Measurements from ENCODE around the gene OR9A2. TPM values are rescaled to one million over a fixed set of nuclear protein-coding genes. Genes with fewer than 3 reads are reported as not detected.

Gene OR9A2, protein sequence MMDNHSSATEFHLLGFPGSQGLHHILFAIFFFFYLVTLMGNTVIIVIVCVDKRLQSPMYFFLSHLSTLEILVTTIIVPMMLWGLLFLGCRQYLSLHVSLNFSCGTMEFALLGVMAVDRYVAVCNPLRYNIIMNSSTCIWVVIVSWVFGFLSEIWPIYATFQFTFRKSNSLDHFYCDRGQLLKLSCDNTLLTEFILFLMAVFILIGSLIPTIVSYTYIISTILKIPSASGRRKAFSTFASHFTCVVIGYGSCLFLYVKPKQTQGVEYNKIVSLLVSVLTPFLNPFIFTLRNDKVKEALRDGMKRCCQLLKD
- total RNA-seq (not detected), polyA plus RNA-seq (not detected)

DNA sequence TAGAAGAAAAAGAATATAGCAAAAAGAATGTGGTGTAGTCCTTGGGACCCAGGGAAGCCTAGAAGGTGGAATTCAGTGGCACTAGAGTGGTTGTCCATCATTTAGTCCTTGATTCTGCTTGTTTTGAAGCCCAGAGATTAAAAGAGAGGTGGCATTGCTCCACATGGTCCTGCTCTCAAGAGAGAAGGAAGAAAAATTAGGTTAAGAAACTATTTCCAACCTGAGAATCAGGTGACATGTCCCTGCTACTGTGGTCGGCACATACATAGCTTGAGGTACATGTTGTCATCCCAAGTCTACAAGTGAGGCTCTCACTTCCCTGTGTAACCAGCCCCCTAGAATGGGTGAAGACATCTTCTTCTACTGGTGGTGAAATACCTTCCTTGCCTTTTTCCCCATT lies at the start of gene OR9A2:
OR9A2 (minus strand) TSS at position 101 of the 400 bp plus-strand sequence; CDS start at position 101, 0 bp downstream.
- H3K4me1 ChIP-seq (ENCODE audit: insufficient read depth, low read length) = no peaks in the 10 kb centered on the region
- no peaks in the 10 kb centered on the region for H3K9me3 ChIP-seq (ENCODE audit: control insufficient read depth in 1 of 2, low read length in 2 of 2)
- POLR2A ChIA-PET (ENCODE audit: partially characterized antibody) = no interaction called here

DNA sequence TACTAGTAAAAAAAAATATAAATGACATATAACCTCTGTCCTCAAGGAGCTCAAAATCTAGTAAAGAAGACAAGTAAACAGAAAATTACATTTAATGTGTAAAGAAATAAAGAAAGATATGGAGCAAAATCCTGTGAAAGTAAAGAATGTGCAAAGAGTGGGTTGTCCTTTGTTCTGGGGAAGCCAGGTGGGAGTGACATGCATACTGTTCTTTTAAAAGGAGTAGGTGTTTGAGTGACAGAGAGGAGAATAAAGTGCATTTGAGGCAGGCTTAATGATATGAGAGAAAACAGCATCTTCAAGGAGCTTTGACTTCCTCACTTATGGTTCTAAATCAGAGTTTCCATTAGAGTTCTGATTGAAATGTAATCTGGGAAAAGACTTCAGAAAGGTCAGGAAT lies 47.2 kb upstream of the OR9A2 start:
- Mint-ChIP-seq H3K36me3 (no peaks in the 10 kb centered on the region), H3K27me3 (peaks cover 18 to 30% of the 10 kb centered on the region in 2 donors), H3K4me1 (no peaks in the 10 kb centered on the region), H3K27ac (no peak overlapping the region), H3K4me3 (no peak overlapping the region), H3K9me3 (peaks cover 0 to 10% (median 5%) of the 10 kb centered on the region in 8 donors)
- no peak for DNase-seq
- no peak overlapping the region for H3K27ac ChIP-seq (ENCODE audit: low read depth, low read length)
- CTCF ChIA-PET (ENCODE audit: partially characterized antibody) = no interaction called here
- intact Hi-C loops (cut with micrococcal nuclease) = no loop called here
- no peaks in the 10 kb centered on the region for H3K27me3 ChIP-seq (ENCODE audit: insufficient read depth, low read length)
- no peaks in the 10 kb centered on the region for H3K36me3 ChIP-seq (ENCODE audit: insufficient read depth, low read length)
- no peaks in the 10 kb centered on the region for H3K9me3 ChIP-seq (ENCODE audit: control insufficient read depth in 1 of 2, low read length in 2 of 2)
- H3K4me1 ChIP-seq (ENCODE audit: insufficient read depth, low read length) = no peaks in the 10 kb centered on the region
- POLR2A ChIA-PET (ENCODE audit: partially characterized antibody) = no interaction called here
- no peak overlapping the region for H3K4me3 ChIP-seq (ENCODE audit: low read length in 2 of 2)

More for the DNA sequence above, at the start of gene OR9A2:
- no peak within 1 kb of the TSS for H3K4me3 Mint-ChIP-seq
- no peaks in the 10 kb centered on the region for H3K27me3 ChIP-seq (ENCODE audit: insufficient read depth, low read length)
- no peak for DNase-seq
- peaks cover 14 to 20% of the 10 kb centered on the region in 2 donors for H3K27me3 Mint-ChIP-seq
- CTCF ChIA-PET (ENCODE audit: partially characterized antibody) = no interaction called here
- no peaks in the 10 kb centered on the region for H3K36me3 ChIP-seq (ENCODE audit: insufficient read depth, low read length)
- no peak within 1 kb of the TSS for H3K27ac ChIP-seq (ENCODE audit: low read depth, low read length)
- H3K9me3 Mint-ChIP-seq = no peaks in the 10 kb centered on the region
- H3K4me3 ChIP-seq (ENCODE audit: low read length in 2 of 2) = no peak within 1 kb of the TSS
- peaks cover 0 to 2% (median 0%) of the 10 kb centered on the region in 4 donors for H3K4me1 Mint-ChIP-seq
- no peak within 1 kb of the TSS for H3K27ac Mint-ChIP-seq
- H3K36me3 Mint-ChIP-seq = no peaks in the 10 kb centered on the region
- intact Hi-C loops (cut with micrococcal nuclease) = no loop called here

DNA sequence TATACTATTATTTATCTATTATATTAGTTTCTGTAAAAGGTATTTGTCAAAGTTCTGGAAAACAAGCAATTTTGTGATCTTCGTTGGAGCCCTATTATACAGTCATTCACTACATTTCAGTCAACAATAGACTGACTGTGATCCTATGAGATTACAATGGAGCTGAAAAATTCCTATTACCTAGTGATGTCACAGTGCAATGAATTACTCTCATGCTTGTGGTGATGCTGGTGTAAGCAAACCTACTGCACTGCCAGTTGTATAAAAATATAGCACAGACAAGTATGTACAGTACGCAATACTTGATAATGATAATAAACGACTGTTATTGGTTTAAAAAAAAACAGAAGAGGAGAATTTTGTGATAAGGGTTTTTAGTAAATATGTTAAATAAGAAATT lies 46.6 kb upstream of the OR9A2 start:
- H3K36me3 ChIP-seq (ENCODE audit: insufficient read depth, low read length) = no peaks in the 10 kb centered on the region
- H3K27ac ChIP-seq (ENCODE audit: low read depth, low read length) = no peak overlapping the region
- H3K27ac Mint-ChIP-seq = no peak overlapping the region
- no peaks in the 10 kb centered on the region for H3K4me1 ChIP-seq (ENCODE audit: insufficient read depth, low read length)
- no peaks in the 10 kb centered on the region for H3K4me1 Mint-ChIP-seq
- no peaks in the 10 kb centered on the region for H3K27me3 ChIP-seq (ENCODE audit: insufficient read depth, low read length)
- no peak for DNase-seq
- intact Hi-C loops (cut with micrococcal nuclease) = no loop called here
- no peak overlapping the region for H3K4me3 Mint-ChIP-seq
- peaks cover 18 to 28% of the 10 kb centered on the region in 2 donors for H3K27me3 Mint-ChIP-seq
- peaks cover 0 to 10% (median 3%) of the 10 kb centered on the region in 8 donors for H3K9me3 Mint-ChIP-seq
- H3K4me3 ChIP-seq (ENCODE audit: low read length in 2 of 2) = no peak overlapping the region
- CTCF ChIA-PET (ENCODE audit: partially characterized antibody) = no interaction called here
- H3K36me3 Mint-ChIP-seq = no peaks in the 10 kb centered on the region
- H3K9me3 ChIP-seq (ENCODE audit: control insufficient read depth in 1 of 2, low read length in 2 of 2) = no peaks in the 10 kb centered on the region
- POLR2A ChIA-PET (ENCODE audit: partially characterized antibody) = no interaction called here

DNA sequence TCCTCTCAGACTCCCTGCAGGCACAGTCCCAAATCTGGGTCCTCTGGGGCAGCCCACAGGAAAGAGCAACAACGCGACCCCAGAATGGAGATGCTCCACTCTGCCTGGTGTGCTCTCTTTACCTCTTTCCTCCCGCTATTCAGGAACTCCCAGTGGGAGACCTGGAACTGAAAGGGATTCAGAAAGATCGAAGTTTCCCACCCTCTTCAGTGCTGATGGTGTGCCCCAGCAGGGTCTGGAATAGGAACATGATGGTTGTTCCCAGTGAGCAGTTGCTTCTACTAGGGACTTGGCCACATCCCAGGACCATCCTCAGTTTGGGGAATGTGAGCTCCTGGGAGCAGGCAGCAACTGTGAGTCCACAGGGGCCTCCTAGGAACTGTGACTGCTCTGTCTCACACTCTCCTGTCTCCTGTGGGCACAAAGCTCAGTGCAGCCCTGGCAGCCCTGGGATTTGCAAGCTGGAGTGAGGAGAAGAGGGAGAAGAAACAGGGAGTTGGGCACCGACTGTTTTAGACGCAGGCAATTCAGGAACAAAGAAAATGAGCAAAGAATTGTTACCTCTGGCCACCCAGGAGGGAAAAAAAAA lies 43.1 kb upstream of the OR9A2 start:
- Mint-ChIP-seq H3K27ac (no peak overlapping the region), H3K27me3 (peaks cover 13 to 16% of the 10 kb centered on the region in 2 donors), H3K36me3 (no peaks in the 10 kb centered on the region), H3K4me3 (peak overlapping the region in 1 of 8 donors; percentile 42), H3K9me3 (peaks cover 0 to 3% (median 0%) of the 10 kb centered on the region in 8 donors), H3K4me1 (no peaks in the 10 kb centered on the region)
- Histone ChIP-seq H3K4me1 (ENCODE audit: insufficient read depth, low read length) (no peaks in the 10 kb centered on the region), H3K4me3 (ENCODE audit: low read length in 2 of 2) (no peak overlapping the region), H3K27ac (ENCODE audit: low read depth, low read length) (no peak overlapping the region), H3K9me3 (ENCODE audit: control insufficient read depth in 1 of 2, low read length in 2 of 2) (no peaks in the 10 kb centered on the region), H3K36me3 (ENCODE audit: insufficient read depth, low read length) (no peaks in the 10 kb centered on the region), H3K27me3 (ENCODE audit: insufficient read depth, low read length) (no peaks in the 10 kb centered on the region)
- CTCF ChIA-PET (ENCODE audit: partially characterized antibody) = no interaction called here
- no peak for DNase-seq
- intact Hi-C loops (cut with micrococcal nuclease) = no loop called here
- POLR2A ChIA-PET (ENCODE audit: partially characterized antibody) = no interaction called here

DNA sequence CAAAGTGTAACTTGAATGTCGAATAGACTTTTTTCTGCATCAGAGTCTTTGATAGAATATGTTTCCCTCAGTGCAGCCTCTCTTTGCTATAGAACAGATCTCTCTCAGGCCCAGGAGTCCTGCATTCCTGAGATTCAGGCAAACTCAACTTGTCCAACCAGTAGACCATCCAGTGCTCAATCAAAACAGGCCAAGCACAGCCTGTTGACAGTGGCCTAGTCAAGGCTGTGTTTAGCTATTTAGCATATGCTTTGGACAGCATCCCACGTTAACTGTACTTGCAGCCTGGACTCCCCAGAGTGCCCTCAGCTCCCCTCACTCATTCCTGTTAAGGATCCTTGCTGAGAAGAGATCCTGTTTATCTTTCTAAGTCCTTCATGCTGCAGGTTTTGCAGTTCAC lies 41.5 kb upstream of the OR9A2 start:
- Histone ChIP-seq H3K9me3 (ENCODE audit: control insufficient read depth in 1 of 2, low read length in 2 of 2) (no peaks in the 10 kb centered on the region), H3K4me3 (ENCODE audit: low read length in 2 of 2) (no peak overlapping the region), H3K4me1 (ENCODE audit: insufficient read depth, low read length) (no peaks in the 10 kb centered on the region), H3K36me3 (ENCODE audit: insufficient read depth, low read length) (no peaks in the 10 kb centered on the region), H3K27ac (ENCODE audit: low read depth, low read length) (no peak overlapping the region), H3K27me3 (ENCODE audit: insufficient read depth, low read length) (no peaks in the 10 kb centered on the region)
- no peak overlapping the region for H3K4me3 Mint-ChIP-seq
- H3K36me3 Mint-ChIP-seq = no peaks in the 10 kb centered on the region
- DNase-seq = no peak
- H3K27ac Mint-ChIP-seq = no peak overlapping the region
- H3K27me3 Mint-ChIP-seq = peaks cover 9 to 15% of the 10 kb centered on the region in 2 donors
- H3K4me1 Mint-ChIP-seq = no peaks in the 10 kb centered on the region
- ChIA-PET POLR2A (ENCODE audit: partially characterized antibody) (no interaction called here), CTCF (ENCODE audit: partially characterized antibody) (no interaction called here)
- H3K9me3 Mint-ChIP-seq = peaks cover 0 to 3% (median under 1%) of the 10 kb centered on the region in 8 donors
- intact Hi-C loops (cut with micrococcal nuclease) = no loop called here

DNA sequence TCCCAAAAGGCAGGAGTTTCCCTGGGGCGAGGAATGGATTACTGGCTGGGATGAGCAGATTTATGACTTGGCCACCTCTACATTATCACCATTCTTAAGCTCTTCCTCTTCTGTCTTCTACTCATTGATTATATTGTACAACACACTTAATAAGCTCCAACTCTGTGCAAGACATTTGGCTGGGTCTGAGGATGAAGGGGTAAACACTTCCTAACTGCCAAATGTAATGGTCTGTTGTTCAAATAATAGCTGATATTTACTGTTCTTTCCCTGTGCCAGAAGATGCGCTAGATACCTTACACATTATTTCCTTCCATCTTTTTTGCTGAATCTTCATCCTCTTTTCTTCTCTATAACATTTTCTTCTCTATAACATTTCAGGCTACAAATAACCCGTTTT lies 36.8 kb upstream of the OR9A2 start:
- H3K4me1 Mint-ChIP-seq = no peaks in the 10 kb centered on the region
- Histone ChIP-seq H3K9me3 (ENCODE audit: control insufficient read depth in 1 of 2, low read length in 2 of 2) (no peaks in the 10 kb centered on the region), H3K36me3 (ENCODE audit: insufficient read depth, low read length) (no peaks in the 10 kb centered on the region), H3K27me3 (ENCODE audit: insufficient read depth, low read length) (no peaks in the 10 kb centered on the region), H3K4me3 (ENCODE audit: low read length in 2 of 2) (no peak overlapping the region), H3K4me1 (ENCODE audit: insufficient read depth, low read length) (no peaks in the 10 kb centered on the region), H3K27ac (ENCODE audit: low read depth, low read length) (no peak overlapping the region)
- H3K27me3 Mint-ChIP-seq = peaks cover 0 to 7% of the 10 kb centered on the region in 2 donors
- H3K4me3 Mint-ChIP-seq = no peak overlapping the region
- H3K36me3 Mint-ChIP-seq = no peaks in the 10 kb centered on the region
- no peak overlapping the region for H3K27ac Mint-ChIP-seq
- POLR2A ChIA-PET (ENCODE audit: partially characterized antibody) = no interaction called here
- CTCF ChIA-PET (ENCODE audit: partially characterized antibody) = no interaction called here
- intact Hi-C loops (cut with micrococcal nuclease) = no loop called here
- DNase-seq = no peak
- peaks cover 0 to 3% (median 0%) of the 10 kb centered on the region in 8 donors for H3K9me3 Mint-ChIP-seq

DNA sequence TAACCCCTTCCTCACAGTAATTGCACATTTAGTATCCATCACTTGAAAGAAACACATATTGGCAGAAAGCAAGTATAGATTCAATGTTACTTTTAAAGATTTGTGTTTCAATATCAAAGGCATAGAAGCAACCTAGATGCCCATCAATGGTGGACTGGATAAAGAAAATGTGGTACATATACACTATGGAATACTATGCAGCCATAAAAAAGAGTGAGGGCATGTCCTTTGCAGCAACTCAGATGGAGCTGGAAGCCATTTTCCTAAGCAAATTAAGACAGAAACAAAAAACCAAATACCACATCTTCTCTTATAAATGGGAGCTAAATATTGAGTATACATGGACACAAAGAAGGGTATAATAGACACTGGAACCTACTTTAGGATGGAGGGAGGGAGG lies 28.8 kb upstream of the OR9A2 start:
- H3K4me3 Mint-ChIP-seq = no peak overlapping the region
- no peak overlapping the region for H3K4me3 ChIP-seq (ENCODE audit: low read length in 2 of 2)
- H3K4me1 ChIP-seq (ENCODE audit: insufficient read depth, low read length) = no peaks in the 10 kb centered on the region
- H3K27me3 Mint-ChIP-seq = peaks cover 9 to 24% of the 10 kb centered on the region in 2 donors
- POLR2A ChIA-PET (ENCODE audit: partially characterized antibody) = no interaction called here
- no peaks in the 10 kb centered on the region for H3K36me3 Mint-ChIP-seq
- intact Hi-C loops (cut with micrococcal nuclease) = no loop called here
- no peak overlapping the region for H3K27ac Mint-ChIP-seq
- CTCF ChIA-PET (ENCODE audit: partially characterized antibody) = no interaction called here
- DNase-seq = no peak
- no peaks in the 10 kb centered on the region for H3K27me3 ChIP-seq (ENCODE audit: insufficient read depth, low read length)
- H3K9me3 ChIP-seq (ENCODE audit: control insufficient read depth in 1 of 2, low read length in 2 of 2) = no peaks in the 10 kb centered on the region
- no peak overlapping the region for H3K27ac ChIP-seq (ENCODE audit: low read depth, low read length)
- peaks cover 0 to 2% (median 0%) of the 10 kb centered on the region in 8 donors for H3K9me3 Mint-ChIP-seq
- no peaks in the 10 kb centered on the region for H3K4me1 Mint-ChIP-seq
- no peaks in the 10 kb centered on the region for H3K36me3 ChIP-seq (ENCODE audit: insufficient read depth, low read length)
